Measurements from ENCODE around the gene CACNA1F. TPM values are rescaled to one million over a fixed set of nuclear protein-coding genes. Genes with fewer than 3 reads are reported as not detected.

Gene CACNA1F
- total RNA-seq, 1 donor from 2014 or later: 4.9 TPM

DNA sequence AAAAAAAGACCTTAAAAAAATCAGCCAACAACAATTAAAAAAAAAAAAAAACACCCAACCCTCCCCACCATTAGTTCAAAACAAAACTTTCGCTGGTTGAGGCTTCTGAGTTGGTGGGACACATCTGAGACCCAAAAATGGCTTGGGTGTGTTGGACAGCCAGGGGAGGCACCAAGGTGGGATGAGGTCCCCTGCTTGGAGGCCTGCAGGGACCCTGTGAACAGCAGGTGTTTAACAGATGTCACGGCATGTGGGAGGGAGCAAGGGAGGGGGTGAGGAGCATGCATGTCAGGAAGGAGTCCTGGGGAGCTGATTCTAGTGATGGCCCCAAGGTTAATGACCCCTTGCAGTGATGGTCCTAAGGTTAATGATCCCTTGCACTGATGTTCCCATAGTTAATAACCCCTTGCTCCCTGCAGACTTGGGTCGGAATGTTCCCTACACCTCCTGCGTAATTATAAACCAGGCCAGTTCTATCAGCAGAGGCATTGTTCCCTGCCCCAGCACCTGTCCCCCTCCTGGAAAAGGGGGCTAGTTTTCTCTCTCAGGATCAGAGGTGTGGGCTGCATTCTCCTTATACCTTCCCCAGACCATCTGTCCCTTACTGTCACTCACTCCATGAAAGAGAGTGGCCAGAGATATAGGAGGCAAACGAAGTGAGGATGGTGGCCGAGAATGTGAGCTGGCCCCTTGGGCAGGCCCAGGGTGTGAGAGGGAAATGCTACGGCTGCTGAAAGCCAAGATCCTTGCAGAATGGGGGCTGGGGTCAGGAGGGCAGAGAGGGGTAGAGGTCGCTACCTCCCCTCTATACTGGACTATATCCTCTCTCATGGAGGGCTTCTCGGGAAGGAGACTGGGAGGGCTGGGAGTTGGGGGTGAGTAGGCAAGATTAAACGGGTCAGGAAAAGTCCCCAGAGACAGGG lies 33.6 kb upstream of the CACNA1F start:
- H3K4me3 ChIP-seq: no peak overlapping the region
- peaks cover 11% of the 10 kb centered on the region for H3K4me1 Mint-ChIP-seq
- H3K36me3 Mint-ChIP-seq: peaks cover 4% of the 10 kb centered on the region
- no peaks in the 10 kb centered on the region for H3K9me3 ChIP-seq (ENCODE audit: low read depth)
- H3F3A ChIP-seq (ENCODE audit: low read depth): peaks cover 7% of the 10 kb centered on the region
- H3K9me3 Mint-ChIP-seq: peaks cover 5% of the 10 kb centered on the region
- H3K4me1 ChIP-seq: peaks cover 7% of the 10 kb centered on the region
- DNase-seq (ENCODE audit: low spot score): no peak
- no peak overlapping the region for H3K27ac ChIP-seq
- peak overlapping the region; percentile 64 for H3K4me3 Mint-ChIP-seq
- no peaks in the 10 kb centered on the region for H3K27me3 ChIP-seq
- no peaks in the 10 kb centered on the region for H4K20me1 ChIP-seq (ENCODE audit: low read depth)
- H3K9ac ChIP-seq: no peak overlapping the region
- H3K27me3 Mint-ChIP-seq (ENCODE audit: insufficient read depth, low read depth): peaks cover 14% of the 10 kb centered on the region
- TF ChIP-seq, protein P1, sequence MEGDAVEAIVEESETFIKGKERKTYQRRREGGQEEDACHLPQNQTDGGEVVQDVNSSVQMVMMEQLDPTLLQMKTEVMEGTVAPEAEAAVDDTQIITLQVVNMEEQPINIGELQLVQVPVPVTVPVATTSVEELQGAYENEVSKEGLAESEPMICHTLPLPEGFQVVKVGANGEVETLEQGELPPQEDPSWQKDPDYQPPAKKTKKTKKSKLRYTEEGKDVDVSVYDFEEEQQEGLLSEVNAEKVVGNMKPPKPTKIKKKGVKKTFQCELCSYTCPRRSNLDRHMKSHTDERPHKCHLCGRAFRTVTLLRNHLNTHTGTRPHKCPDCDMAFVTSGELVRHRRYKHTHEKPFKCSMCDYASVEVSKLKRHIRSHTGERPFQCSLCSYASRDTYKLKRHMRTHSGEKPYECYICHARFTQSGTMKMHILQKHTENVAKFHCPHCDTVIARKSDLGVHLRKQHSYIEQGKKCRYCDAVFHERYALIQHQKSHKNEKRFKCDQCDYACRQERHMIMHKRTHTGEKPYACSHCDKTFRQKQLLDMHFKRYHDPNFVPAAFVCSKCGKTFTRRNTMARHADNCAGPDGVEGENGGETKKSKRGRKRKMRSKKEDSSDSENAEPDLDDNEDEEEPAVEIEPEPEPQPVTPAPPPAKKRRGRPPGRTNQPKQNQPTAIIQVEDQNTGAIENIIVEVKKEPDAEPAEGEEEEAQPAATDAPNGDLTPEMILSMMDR (IDR thresholded peaks at IDR 0.05): no peak
- TF ChIP-seq EZH2phosphoT487 (IDR thresholded peaks at IDR 0.05) (no peak), EZH2 (IDR thresholded peaks at IDR 0.05) (no peak)
- H3K36me3 ChIP-seq: no peaks in the 10 kb centered on the region
- H3K79me2 ChIP-seq (ENCODE audit: low read depth): peaks cover 18% of the 10 kb centered on the region
- H3K27ac Mint-ChIP-seq: no peak overlapping the region
- no peak overlapping the region for H3K4me2 ChIP-seq
- H2AFZ ChIP-seq (replicated peaks): no peak overlapping the region

DNA sequence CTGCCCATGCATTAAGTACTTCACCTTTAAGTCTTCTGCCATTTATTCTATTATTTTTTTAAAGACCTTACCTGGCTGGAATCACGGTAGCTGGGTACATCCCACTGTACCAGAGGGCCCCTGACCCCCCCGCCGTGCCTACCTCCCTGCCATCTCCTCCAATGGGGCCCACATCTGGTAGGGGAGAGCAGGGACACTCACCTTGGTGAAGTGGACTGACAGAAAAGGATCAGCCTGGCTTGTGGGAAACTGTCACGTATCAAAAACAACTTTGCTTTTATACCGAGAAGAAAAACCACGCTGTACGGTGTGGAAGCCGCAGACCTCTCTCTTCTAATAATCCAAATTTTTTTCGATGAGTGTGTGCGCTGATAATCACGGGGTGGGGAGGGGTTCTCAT lies 31.3 kb upstream of the CACNA1F start, which contains the start of gene FOXP3:
Gene FOXP3, minus strand, starts transcription at position 251 of the 400 bp plus-strand sequence. CDS start 6,205 bp downstream, outside the sequence.
- Histone ChIP-seq H4K20me1 (ENCODE audit: low read depth) (no peaks in the 10 kb centered on the region), H3K9me3 (ENCODE audit: low read depth) (no peaks in the 10 kb centered on the region), H3K4me2 (no peak within 1 kb of the TSS), H3K4me3 (no peak within 1 kb of the TSS), H3K27ac (no peak within 1 kb of the TSS), H2AFZ (replicated peaks) (no peak within 1 kb of the TSS), H3F3A (ENCODE audit: low read depth) (peaks cover 7% of the 10 kb centered on the region), H3K79me2 (ENCODE audit: low read depth) (no peaks in the 10 kb centered on the region), H3K4me1 (no peaks in the 10 kb centered on the region), H3K27me3 (no peaks in the 10 kb centered on the region), H3K36me3 (no peaks in the 10 kb centered on the region), H3K9ac (no peak within 1 kb of the TSS)
- no peak for DNase-seq (ENCODE audit: low spot score)
- H3K9me3 Mint-ChIP-seq: peaks cover 5% of the 10 kb centered on the region
- peaks cover 3% of the 10 kb centered on the region for H3K4me1 Mint-ChIP-seq
- H3K27ac Mint-ChIP-seq: no peak within 1 kb of the TSS
- H3K36me3 Mint-ChIP-seq: no peaks in the 10 kb centered on the region
- TF ChIP-seq, protein P1 (IDR thresholded peaks at IDR 0.05): no peak
- no peak for TF ChIP-seq EZH2phosphoT487 (IDR thresholded peaks at IDR 0.05)
- TF ChIP-seq EZH2 (IDR thresholded peaks at IDR 0.05): no peak
- peaks cover 17% of the 10 kb centered on the region for H3K27me3 Mint-ChIP-seq (ENCODE audit: insufficient read depth, low read depth)
- no peak within 1 kb of the TSS for H3K4me3 Mint-ChIP-seq

DNA sequence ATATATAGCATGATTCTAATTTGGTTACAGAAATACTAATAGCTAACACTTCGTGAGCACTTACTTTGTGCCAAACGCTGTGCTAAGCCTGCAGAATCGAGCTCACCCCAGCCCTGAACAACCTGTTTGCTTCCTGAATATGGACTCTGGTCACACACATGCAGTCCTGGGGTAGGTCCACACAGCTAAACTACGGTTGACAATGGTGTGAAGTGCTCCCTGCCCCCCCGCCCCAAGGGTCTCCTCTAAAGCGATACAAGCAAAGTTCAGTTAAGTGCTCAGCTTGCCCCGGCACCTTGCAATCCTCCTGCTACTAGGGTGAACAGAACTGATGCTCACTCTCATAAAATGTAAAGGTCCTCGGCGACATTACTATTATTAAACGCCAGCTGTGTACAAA lies 30.5 kb upstream of the CACNA1F start:
- H3K27me3 ChIP-seq: no peaks in the 10 kb centered on the region
- Mint-ChIP-seq H3K27ac (no peak overlapping the region), H3K9me3 (peaks cover 11% of the 10 kb centered on the region), H3K27me3 (ENCODE audit: insufficient read depth, low read depth) (peaks cover 11% of the 10 kb centered on the region), H3K4me1 (peaks cover 3% of the 10 kb centered on the region), H3K36me3 (no peaks in the 10 kb centered on the region), H3K4me3 (no peak overlapping the region)
- H3K27ac ChIP-seq: no peak overlapping the region
- H4K20me1 ChIP-seq (ENCODE audit: low read depth): no peaks in the 10 kb centered on the region
- H3K4me1 ChIP-seq: no peaks in the 10 kb centered on the region
- no peaks in the 10 kb centered on the region for H3K36me3 ChIP-seq
- no peak overlapping the region for H2AFZ ChIP-seq (replicated peaks)
- H3K4me3 ChIP-seq: no peak overlapping the region
- H3K79me2 ChIP-seq (ENCODE audit: low read depth): no peaks in the 10 kb centered on the region
- no peak for TF ChIP-seq EZH2 (IDR thresholded peaks at IDR 0.05)
- TF ChIP-seq EZH2phosphoT487 (IDR thresholded peaks at IDR 0.05): no peak
- TF ChIP-seq, protein P1 (IDR thresholded peaks at IDR 0.05): no peak
- peaks cover 5% of the 10 kb centered on the region for H3F3A ChIP-seq (ENCODE audit: low read depth)
- H3K9me3 ChIP-seq (ENCODE audit: low read depth): no peaks in the 10 kb centered on the region
- H3K4me2 ChIP-seq: no peak overlapping the region
- no peak overlapping the region for H3K9ac ChIP-seq
- DNase-seq (ENCODE audit: low spot score): no peak
